Measurements from ENCODE around the gene NDUFV2. TPM values are rescaled to one million over a fixed set of nuclear protein-coding genes. Genes with fewer than 3 reads are reported as not detected.

NDUFV2 gene
- total RNA-seq: 100 to 1,000 TPM in 3 of 4 donors, 10 to 100 TPM in 1; 84.9 to 111 (median 108) TPM

- 0% methylated on average over 23 to 24 of the region's 64 CpGs for WGBS, 2 donors
- intact Hi-C loops (cut with DNase I; ENCODE audit: low total_unique reads): no loop called here
- DNase-seq (ENCODE audit: low spot score in 2 of 2): peak; percentile 95 to 100
- TF ChIP-seq POLR2A (IDR thresholded peaks at IDR 0.05) (peak in 1 of 2 donors; percentile 87), CTCF (IDR thresholded peaks at IDR 0.05) (no peak)
- H3K4me3 ChIP-seq (ENCODE audit: low read depth, poor library complexity, severe bottlenecking): peak within 1 kb of the TSS; percentile 68
Observed at GRCh38 chr18:9102508-9103375, at the start of gene NDUFV2. Gene NDUFV2 (plus strand): TSS chr18:9102699. CDS start chr18:9102744, 45 bp downstream.

GRCh38 chr18:9053814-9054213 lies 48.7 kb upstream of the NDUFV2 start:
- intact Hi-C loops (cut with DNase I; ENCODE audit: low total_unique reads): no loop called here
- WGBS, 2 donors: 95 to 100% methylated on average over 1 of the region's 1 CpG
- H3K4me3 ChIP-seq (ENCODE audit: low read depth, poor library complexity, severe bottlenecking): no peak overlapping the region

DNA sequence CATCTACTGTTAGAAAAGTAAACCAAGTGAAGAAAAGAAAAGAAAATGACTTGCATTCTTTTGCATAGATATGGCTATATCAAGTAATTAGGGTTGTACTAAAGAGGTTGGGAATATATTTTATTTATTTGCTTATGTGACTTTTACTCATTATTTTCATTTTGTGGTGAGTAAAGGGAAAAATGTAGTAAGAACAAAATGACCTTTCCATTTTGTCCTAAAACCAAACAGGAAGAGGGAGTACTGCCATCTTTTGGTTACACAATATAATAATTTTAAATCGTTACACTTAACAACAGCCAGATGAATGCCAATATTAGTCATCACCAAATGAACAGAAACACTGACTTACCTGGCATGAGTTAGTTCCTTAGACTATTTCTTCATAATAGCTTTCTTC lies 47.3 kb upstream of the NDUFV2 start:
- no peak for TF ChIP-seq CTCF (IDR thresholded peaks at IDR 0.05)
- TF ChIP-seq POLR2A (IDR thresholded peaks at IDR 0.05): no peak
- H3K4me3 ChIP-seq (ENCODE audit: low read depth, poor library complexity, severe bottlenecking): no peak overlapping the region
- WGBS, 2 donors: 0% methylated on average over 1 of the region's 1 CpG
- DNase-seq (ENCODE audit: low spot score in 2 of 2): no peak
- intact Hi-C loops (cut with DNase I; ENCODE audit: low total_unique reads): no loop called here

More at GRCh38 chr18:9053814-9054213, 48.7 kb upstream of the NDUFV2 start:
- TF ChIP-seq POLR2A (IDR thresholded peaks at IDR 0.05): no peak
- no peak for TF ChIP-seq CTCF (IDR thresholded peaks at IDR 0.05)
- DNase-seq (ENCODE audit: low spot score in 2 of 2): no peak

- 69 to 73% methylated on average over 1 of the region's 1 CpG for WGBS, 2 donors
- intact Hi-C loops (cut with DNase I; ENCODE audit: low total_unique reads): no loop called here
- TF ChIP-seq CTCF (IDR thresholded peaks at IDR 0.05): no peak
- no peak for TF ChIP-seq POLR2A (IDR thresholded peaks at IDR 0.05)
Observed at GRCh38 chr18:9055626-9056025, 46.9 kb upstream of the NDUFV2 start.

GRCh38 chr18:9057646-9058045 lies 44.9 kb upstream of the NDUFV2 start:
- no peak for DNase-seq (ENCODE audit: low spot score in 2 of 2)
- WGBS, 2 donors: 93 to 99% methylated on average over 3 of the region's 3 CpGs
- TF ChIP-seq POLR2A (IDR thresholded peaks at IDR 0.05) (no peak), CTCF (IDR thresholded peaks at IDR 0.05) (no peak)
- no peak overlapping the region for H3K4me3 ChIP-seq (ENCODE audit: low read depth, poor library complexity, severe bottlenecking)
- intact Hi-C loops (cut with DNase I; ENCODE audit: low total_unique reads): no loop called here

More at GRCh38 chr18:9055626-9056025, 46.9 kb upstream of the NDUFV2 start:
- no peak overlapping the region for H3K4me3 ChIP-seq (ENCODE audit: low read depth, poor library complexity, severe bottlenecking)
- no peak for DNase-seq (ENCODE audit: low spot score in 2 of 2)

Data from lower leg skin (tissue), 4 donors.